HG03354 (cell line): ENCODE data around the gene MBP.

Experiments
- ATAC-seq: cut with Tn5 transposase; IDR thresholded peaks from one replicate; pipeline ENCODE4 v1.9.1; 2021; ENCODE audit warnings: mild to moderate bottlenecking; ENCODE audit not compliant: unreplicated experiment, poor library complexity, severe bottlenecking

MBP gene

GRCh38 chr18:77017355-77017754 is 115.2 kb downstream of the MBP start:
- ATAC-seq = no peak

GRCh38 chr18:77016936-77017335 is 115.6 kb downstream of the MBP start:
- no peak for ATAC-seq

- no peak for ATAC-seq
Measured at GRCh38 chr18:77015771-77016710, 116.5 kb downstream of the MBP start.

GRCh38 chr18:77015169-77015568 is 117.4 kb downstream of the MBP start:
- no peak for ATAC-seq

GRCh38 chr18:77014538-77014937 is 118.0 kb downstream of the MBP start:
- no peak for ATAC-seq

GRCh38 chr18:77013811-77014521 is 118.6 kb downstream of the MBP start:
- no peak for ATAC-seq

- no peak for ATAC-seq
Measured at GRCh38 chr18:77012806-77013541, 119.6 kb downstream of the MBP start.

GRCh38 chr18:77012120-77012519 is 120.5 kb downstream of the MBP start:
- ATAC-seq = no peak

- no peak for ATAC-seq
Measured at GRCh38 chr18:77009675-77010074, 122.9 kb downstream of the MBP start.

- no peak for ATAC-seq
Measured at GRCh38 chr18:77008576-77009315, 123.8 kb downstream of the MBP start.

- ATAC-seq = no peak
Measured at GRCh38 chr18:77008006-77008405, 124.6 kb downstream of the MBP start.

- ATAC-seq = no peak
Measured at GRCh38 chr18:77007251-77007650, 125.3 kb downstream of the MBP start.

- no peak for ATAC-seq
Measured at GRCh38 chr18:77006305-77007175, 126.0 kb downstream of the MBP start.

- ATAC-seq = no peak
Measured at GRCh38 chr18:77005651-77006195, 126.9 kb downstream of the MBP start.

- no peak for ATAC-seq
Measured at GRCh38 chr18:77004555-77005380, 127.8 kb downstream of the MBP start.

- no peak for ATAC-seq
Measured at GRCh38 chr18:77003316-77003715, 129.3 kb downstream of the MBP start.

- no peak for ATAC-seq
Measured at GRCh38 chr18:77002496-77002895, 130.1 kb downstream of the MBP start.

GRCh38 chr18:77001979-77002378 is 130.6 kb downstream of the MBP start:
- ATAC-seq = no peak
